ENCODE data around the gene SP4.

The SP4 gene

DNA sequence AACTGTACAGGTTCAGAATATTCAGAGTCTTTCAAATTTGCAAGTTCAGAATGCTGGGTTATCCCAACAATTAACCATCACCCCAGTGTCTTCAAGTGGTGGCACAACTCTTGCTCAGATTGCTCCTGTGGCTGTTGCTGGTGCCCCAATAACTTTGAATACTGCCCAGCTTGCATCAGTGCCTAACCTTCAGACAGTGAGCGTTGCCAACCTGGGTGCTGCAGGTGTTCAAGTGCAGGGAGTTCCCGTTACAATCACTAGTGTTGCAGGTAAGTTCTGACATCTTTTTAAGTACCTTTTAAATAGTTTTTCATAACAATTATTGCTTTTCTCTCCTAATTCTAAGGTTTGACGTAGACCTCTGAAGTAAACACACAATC is 2.7 kb downstream of the SP4 start:
- DNase-seq (ENCODE audit: insufficient read length, low spot score) (no peak), FAIRE-seq (no peak)

DNA sequence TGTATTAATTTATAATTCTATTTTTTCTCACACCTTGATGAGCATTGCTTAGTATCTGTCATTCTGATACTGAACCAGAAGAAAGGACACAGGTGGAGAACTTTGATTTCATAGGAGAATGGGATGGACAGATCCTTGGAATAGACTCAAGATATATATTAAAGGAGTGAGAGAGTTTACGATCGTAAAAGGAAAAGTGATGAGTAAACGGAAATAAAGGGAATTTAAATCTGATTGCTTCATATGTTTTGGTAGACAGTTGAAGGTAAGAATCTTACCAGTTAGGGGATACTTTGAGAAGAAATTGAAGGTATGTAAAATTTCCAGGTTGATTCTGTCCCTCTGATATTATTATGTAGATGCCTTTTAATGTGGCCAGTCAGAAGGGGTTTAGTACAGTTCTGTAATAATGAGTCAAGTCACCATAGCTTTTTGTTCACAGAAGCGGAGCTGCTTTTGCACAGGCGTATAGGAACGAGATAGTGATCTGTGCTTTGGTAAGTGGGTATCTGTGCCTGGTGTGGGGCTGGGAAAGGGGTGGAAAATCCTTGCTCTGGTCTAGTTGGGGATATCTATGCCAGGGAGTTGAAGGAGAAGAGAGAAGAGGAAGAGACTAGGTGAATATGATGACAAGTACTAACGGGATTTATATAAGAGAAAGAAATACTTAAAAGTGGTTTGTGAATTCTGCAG is 15.4 kb downstream of the SP4 start:
- FAIRE-seq (no peak), DNase-seq (ENCODE audit: insufficient read length, low spot score) (no peak)

DNA sequence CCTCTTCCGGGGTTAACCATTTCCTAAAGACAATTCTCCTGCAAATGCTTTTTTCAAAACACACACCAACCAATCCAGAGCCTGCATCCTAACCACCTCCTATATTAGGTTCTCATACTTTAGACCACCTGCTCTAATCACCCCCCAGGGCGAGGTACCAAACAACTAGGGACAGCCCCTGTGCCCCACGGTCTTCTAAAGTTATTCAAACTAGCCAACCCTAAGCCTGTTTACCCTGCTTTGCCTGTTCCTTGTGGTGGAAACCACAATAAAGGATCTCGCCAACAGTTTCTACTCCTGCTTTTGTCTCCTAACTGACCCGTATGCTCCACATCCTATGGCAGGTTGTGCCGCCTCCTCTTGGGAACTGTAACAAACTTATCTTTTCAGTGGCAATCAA is 21.1 kb downstream of the SP4 start:
- DNase-seq (ENCODE audit: insufficient read length, low spot score) = no peak
- FAIRE-seq = no peak

DNA sequence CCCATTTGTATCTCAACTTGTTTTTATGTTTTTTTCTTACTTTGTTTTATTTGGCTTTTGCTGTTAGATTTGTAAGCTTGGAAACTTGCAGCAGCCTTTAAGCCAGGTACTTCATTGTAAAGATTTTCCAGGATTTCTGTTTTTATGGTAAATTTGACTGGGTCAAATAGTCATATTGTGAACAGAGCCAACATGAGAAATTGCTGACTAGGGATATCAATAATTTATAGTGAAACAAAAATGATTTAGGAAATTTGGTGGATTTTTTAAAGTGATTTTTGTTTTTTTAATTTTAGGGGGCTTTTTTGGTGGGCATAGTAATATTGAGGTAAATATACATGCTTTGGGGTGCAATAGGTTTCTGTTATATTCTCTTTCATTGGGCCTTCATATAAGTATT is 22.2 kb downstream of the SP4 start:
- no peak for FAIRE-seq
- DNase-seq (ENCODE audit: insufficient read length, low spot score) = no peak

DNA sequence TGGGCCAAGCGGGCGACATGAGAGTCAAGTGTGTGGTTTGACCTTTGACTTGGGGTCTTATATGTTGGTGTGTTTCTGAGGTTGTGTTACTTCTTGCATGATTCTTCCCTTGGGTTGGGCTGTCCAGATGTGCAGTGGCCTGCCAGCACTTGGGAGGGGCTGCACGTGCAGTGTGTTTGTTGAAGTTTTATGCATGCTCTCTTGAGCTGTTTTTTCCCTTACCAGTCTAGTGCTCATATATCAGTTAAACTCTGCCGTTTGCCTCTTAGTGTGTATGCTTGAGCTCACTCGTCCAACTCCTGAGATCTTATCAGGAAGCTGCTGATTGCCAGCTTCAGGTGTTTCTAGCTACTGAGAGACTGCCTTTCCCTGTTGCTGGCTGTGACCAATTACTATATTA is 23.1 kb downstream of the SP4 start:
- no peak for FAIRE-seq
- no peak for DNase-seq (ENCODE audit: insufficient read length, low spot score)

DNA sequence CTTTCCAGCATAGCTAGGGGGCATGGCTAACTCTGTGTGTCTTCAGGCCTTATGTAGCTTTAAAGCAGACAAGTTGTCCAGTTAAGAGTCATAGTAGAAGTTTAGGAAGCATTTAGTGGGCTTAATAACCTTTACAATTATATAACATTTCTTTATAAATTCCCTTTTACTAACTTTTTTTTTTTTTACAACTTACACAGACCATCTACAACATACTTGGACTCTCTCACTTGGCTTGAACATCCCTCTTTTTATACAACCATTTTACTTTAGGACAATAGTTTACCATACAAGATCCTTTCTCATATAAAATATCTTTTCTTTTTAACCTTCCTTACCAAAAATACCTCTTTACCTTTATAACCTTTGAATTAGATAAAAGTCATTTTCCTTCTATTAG is 26.3 kb downstream of the SP4 start:
- DNase-seq (ENCODE audit: insufficient read length, low spot score) (no peak), FAIRE-seq (no peak)

DNA sequence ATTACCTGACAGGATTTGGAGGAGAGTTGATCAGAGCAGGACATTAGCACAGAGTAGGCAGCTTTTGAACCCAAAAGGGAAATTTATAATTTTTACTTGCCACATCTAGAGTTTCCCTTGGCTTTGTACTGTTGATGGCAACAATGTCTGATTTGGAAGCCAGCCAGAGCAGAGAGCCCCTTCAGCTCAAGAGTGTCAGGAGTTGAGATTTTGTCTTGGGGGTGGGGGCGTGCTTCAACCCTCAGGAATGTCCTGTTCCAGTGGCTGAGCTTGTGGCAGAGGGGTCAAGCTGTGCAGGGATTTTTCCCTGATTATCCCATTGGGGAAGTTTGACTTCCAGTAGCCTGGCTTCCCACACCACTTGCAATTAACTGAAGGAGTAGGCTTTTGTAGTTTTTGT is 27.0 kb downstream of the SP4 start:
- no peak for DNase-seq (ENCODE audit: insufficient read length, low spot score)
- no peak for FAIRE-seq

DNA sequence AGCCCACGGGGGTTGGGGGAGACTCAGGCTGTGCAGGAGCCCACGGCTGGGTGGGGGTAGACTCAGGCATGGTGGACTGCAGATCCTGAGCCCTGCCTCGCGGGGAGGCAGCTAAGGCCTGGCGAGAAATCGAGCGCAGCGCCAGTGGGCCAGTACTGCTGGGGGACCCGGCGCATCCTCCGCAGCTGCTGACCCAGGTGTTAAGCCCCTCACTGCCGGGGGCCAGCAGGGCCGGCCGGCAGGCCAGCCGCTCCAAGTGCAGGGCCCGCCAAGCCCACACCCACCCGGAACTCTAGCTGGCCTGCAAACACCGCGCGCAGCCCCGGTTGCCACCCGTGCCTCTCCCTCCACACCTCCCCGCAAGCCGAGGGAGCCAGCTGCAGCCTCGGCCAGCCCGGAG is 33.4 kb downstream of the SP4 start:
- DNase-seq (ENCODE audit: insufficient read length, low spot score) (no peak), FAIRE-seq (no peak)

DNA sequence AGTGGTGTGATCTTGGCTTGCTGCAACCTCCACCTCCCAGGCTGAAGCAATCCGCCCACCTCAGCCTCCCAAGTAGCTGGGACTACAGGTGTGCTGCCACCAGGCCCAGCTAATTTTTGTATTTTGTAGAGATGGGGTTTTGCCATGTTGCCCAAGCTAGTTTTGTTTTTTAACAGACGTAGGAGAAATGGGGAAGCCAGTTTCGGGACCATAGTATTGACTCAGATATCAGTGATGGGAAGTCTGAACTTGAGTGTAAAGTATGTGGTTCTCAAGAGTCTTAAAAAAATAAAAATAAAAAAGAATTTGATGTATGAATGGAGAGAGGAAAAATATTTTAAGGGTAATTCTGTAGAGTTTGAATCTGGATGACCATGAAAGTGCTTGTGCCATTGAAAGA is 34.2 kb downstream of the SP4 start:
- FAIRE-seq (no peak), DNase-seq (ENCODE audit: insufficient read length, low spot score) (no peak)

DNA sequence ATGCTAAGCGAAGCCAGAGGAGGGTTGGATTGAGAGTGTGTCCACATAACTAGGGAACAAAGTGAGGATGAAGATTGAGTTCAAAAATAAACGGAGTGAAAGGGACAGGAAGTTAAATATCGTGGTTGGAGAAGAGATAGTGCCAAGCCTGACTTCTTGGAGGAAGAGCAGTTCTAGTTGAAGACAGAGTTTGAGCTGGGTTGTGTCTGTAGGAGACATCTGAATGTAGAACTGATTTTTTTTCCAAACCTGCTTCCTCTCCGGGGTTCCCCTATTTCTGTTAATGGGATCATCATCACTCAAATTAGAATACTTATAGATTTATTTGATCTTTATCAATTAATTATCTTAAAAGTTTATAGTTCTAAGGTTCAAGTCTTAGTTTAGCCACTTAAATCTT is 35.6 kb downstream of the SP4 start:
- DNase-seq (ENCODE audit: insufficient read length, low spot score) (no peak), FAIRE-seq (no peak)

DNA sequence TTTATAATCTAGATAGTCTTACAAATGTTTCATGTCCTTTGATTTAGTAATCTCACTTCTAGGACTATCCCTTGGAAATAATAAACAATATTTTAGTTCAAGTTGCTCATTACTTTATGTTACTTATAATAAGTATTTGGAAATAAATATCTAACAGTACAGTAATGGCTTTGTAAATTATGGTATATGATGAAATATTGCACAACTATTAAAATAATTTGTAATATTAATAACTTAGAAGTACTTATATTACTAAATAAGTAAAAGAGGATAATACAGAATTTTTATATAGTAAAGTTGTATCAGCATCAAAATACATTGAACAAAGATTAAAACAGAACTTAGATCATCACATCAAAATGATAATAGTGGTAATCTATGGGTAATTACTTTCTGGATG is 41.1 kb downstream of the SP4 start:
- FAIRE-seq = no peak

DNA sequence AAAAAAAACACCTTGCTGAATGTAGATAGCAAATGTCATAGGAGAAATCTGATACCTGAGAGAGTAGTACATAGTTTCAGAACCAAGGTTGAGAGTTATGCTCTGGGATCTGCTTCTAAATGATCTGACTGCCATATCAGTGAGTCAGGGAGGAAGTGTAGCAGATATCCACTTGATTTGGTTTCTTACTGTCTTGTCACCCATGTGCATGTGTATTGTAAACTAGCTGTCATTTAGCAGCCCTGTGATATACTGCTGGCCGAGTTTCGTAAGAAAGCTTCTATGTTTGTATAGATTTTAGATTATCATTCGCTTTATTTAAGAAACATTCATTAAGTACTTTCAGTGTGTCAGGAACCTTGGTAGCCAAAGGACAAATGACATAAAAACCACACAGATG is 42.0 kb downstream of the SP4 start:
- DNase-seq (ENCODE audit: insufficient read length, low spot score) = no peak
- FAIRE-seq = no peak

More for the DNA sequence above, 41.1 kb downstream of the SP4 start:
- no peak for DNase-seq (ENCODE audit: insufficient read length, low spot score)

DNA sequence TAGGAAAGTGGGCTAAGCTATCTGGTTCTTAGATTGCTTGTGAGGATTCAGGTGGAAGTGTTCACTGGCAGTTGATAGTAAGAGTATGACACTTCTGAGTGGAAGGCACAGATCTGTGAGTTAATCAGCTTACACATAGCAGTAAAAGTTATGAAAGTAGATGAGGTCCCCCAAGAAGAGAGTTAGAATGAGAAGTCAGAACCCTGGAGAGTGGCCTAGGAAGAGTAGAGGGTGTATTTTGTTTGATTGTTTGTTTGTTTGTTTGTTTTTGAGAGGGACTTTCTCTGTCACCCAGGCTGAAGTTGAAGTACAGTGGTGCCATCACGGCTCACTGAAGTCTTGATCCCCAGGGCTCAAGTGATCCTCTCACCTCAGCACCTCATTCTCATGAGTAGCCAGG is 44.1 kb downstream of the SP4 start:
- no peak for FAIRE-seq
- DNase-seq (ENCODE audit: insufficient read length, low spot score) = no peak

DNA sequence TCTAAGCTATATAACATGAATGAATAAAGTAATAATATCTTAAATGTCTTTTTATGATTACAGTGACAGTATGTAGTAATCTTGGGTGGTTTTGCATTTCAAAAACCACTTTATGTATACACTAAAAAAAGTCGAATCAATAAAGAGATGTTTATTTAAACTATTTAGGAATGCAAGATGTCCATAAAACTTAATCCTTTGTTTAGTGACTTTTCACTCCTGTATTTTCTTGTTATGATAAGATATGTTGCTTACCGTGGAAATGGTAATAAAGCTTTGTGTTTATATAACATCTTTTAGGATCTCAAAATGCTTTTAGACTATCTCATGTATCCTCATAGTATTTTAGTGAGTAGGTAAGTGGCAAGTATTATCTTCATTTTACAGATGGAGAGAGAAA is 48.5 kb downstream of the SP4 start:
- no peak for FAIRE-seq

DNA sequence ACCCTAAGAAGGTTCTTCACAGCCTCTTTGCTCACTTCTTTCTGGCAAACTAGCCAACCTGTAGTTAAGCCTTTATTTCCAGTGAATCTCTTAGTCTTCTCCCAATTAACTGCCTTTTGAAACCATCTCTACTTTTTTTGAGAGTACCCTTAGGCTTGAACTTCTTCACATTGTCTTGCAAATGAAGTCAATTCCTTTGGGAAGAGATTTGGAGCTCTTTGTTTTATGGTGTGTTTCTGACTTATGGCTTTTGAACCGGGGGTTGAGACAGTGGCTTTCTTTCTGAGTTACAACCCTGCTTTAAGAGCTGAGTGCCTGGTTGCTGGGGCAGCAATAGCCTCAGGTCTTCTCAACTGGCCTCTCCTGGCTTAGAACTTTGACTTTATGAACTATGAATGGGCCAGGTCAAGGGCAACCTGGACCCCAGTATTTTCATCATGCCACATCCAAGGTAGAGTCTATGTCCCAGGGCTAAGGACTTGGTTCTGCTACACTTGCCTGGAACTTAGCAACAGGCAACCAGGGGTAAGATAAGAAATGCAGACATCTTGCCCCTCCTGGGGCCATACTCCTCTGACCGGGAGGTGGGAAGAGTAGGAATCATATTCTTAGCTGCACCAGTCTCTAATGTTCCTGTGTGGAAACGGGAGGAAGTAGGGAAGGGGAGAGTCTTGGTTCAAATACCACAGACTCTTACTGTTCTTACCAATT is 53.0 kb downstream of the SP4 start:
- no peak for FAIRE-seq

More for the DNA sequence above, 48.5 kb downstream of the SP4 start:
- DNase-seq (ENCODE audit: insufficient read length, low spot score) = no peak

DNA sequence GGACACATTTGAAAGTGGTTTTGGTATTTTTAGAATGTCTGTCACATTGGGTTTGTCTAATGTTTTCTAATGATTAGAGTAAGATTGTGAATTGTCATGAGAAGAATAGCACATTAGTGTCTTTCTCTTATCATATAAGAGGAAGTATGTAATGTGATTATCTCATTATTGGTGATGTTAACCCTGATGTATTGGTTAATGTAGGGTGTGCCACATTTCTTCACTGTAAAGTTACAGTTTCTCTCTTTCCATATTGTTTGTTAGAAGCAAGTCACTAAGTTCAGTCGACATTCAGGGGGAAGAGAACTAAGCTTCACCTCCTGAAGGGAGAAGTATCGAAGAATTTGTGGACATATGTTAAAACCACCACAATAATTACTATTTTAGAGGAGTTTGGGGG is 58.6 kb downstream of the SP4 start:
- DNase-seq (ENCODE audit: insufficient read length, low spot score) (no peak), FAIRE-seq (no peak)

More for the DNA sequence above, 53.0 kb downstream of the SP4 start:
- no peak for DNase-seq (ENCODE audit: insufficient read length, low spot score)

DNA sequence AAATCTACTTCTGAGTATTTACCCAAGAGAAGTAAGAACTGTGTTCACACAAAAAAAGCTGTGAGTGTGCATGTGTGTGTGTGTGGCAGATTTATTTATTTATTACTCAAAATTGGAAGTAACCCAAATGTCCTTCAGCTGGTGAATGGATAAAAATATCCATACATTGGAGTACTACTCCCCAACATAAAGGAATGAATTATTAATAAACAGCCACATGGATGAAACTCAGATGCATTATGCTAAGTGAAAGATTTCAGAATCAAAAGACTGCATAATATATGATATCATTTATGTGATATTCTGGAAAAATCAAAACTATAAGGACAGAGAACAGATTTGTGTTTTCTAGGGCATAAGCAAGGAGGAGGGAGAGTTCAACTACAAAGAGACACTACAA is 67.8 kb downstream of the SP4 start:
- no peak for DNase-seq (ENCODE audit: insufficient read length, low spot score)
- FAIRE-seq = no peak

DNA sequence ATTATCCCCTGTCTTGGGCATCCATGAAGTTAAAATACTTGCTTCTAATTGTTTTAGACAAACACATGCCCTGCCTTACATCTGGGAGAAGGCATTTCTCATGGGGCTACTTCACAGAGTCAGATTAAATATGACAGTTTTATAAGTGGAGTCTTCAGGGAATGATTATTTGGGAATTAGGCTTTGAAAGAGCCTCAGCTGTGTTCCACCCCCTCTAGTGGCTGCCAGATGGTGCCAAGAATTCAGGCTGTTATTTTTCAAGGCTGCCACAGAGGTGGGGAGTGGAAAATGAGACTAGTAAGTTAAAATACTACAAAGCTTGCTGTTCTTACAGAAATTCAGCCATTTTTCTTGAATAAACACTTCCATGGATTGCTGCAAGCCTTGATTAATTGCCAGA is 69.2 kb downstream of the SP4 start:
- FAIRE-seq (no peak), DNase-seq (ENCODE audit: insufficient read length, low spot score) (no peak)

DNA sequence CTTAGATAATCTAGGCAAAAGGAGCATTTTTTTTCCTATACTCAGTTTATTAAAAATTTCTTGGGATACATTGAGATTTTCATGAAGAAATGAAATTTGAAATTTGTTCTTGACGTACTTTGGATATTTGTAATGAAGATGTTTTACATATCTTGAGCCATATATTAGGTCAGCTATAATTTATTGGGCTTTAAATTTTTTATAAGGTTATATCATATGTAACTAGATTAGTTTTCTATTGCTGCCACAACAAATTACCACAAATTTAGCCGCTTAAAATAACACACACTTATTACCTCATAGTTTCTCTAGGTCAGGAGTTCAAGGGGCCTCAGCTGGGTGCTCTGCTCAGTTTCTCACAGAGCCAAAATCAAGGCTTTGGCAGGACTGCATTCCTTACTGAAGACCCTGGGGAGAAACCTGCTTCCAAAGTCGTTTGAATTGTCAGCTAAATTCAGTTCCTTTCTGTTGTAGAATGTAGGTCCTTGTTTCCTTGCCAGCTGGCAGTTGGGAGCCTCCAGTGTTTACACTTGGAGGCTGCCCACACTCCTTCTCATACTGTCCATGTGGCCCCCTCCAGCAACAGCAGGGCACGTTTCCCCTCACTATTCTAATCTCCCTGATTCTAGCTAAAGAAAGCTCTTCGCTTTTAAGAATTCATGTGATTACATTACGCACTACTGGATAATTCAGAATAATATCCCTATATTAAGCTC is 72.4 kb downstream of the SP4 start:
- no peak for DNase-seq (ENCODE audit: insufficient read length, low spot score)
- FAIRE-seq = no peak

DNA sequence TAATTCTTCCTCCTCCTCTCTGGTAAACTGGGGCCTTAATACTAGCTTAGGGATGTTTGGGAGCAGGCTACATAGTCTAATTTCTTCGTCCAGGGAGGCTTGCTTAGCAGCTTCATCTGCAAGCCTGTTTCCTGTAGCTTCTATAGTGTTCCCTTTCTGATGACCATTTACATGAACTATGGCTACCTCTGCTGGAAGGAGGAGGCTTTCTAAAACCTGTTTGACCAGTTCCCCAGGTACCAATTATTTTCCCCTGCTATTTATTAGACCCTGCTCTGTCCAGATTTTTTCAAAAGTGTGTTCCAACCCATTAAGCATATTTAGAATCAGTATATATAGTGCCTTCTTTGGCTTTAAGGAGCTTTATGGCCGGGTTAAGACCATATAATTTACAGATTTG is 76.1 kb downstream of the SP4 start:
- DNase-seq (ENCODE audit: insufficient read length, low spot score) = no peak
- no peak for FAIRE-seq

DNA sequence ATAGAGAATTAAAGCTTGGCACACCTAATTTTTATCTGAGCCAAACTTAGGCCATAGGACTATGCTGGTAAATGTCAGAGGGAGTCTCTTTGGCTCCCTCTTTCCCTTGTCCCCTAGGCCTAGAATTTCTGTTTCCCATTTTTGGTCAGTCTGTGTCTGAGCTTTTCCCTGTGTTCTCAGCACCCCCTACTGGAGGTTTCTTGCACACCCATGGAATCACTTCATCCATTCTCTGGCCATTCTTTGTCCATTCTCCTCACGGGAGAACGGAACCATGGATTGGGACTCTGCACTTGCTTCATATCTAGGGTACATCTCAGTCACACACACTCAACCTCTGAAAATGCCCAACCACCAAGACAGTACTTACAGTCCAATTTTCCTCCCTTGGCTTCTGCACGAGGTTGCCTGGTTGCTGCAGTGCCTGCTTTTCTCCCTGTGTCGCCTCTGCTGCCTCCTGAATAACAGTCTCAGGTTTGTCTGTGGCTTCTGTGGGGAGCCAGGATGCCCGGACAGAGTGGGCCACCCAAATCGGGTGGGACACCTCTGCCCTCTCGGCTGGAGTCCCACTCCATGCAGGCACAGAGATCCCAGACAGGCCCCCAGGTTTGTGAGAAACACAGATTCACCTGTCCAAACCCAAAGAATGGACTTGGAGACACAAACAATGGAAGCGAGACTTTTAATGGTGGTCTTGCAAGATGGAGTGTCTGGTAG is 79.9 kb downstream of the SP4 start:
- no peak for DNase-seq (ENCODE audit: insufficient read length, low spot score)
- peak; percentile 69 for FAIRE-seq
